ENCODE measurements around the gene PPP2R5D.

DNA sequence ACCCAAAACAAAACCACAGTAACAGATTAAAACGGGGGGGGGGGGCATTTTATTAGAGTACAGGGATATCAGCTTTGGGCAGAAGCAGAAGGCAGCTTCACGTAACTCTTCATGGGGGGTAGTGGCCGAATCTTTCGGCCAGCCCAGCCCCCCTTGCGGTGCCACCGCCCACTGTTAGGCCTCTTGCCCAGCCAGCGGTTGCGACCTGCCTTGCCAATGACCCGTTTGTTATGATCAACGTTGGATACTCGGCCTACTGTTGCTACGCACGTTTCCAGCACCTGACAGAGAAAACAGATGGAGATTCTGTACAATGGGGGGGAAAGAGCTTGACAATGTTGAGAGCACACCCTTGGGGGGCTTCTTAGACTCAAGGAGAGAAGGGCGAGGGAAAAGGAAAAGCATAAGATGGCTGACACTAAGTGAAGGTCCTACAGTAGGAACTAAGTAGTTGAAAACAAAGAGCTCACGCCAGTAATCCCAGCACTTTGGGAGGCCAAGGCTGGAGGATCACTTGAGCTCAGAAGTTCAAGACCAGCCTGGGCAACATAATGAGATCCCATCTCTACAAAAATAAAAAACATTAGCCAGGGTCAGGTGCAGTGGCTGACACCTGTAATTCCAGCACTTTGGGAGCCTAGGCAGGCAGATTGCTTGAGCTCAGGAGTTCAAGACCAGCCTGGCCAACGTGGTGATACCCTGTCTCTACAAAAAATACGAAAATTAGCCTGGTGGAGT lies 70.0 kb downstream of the PPP2R5D start:
- TF ChIP-seq POLR2A (IDR thresholded peaks at IDR 0.05): no peak
- TF ChIP-seq, protein P1, sequence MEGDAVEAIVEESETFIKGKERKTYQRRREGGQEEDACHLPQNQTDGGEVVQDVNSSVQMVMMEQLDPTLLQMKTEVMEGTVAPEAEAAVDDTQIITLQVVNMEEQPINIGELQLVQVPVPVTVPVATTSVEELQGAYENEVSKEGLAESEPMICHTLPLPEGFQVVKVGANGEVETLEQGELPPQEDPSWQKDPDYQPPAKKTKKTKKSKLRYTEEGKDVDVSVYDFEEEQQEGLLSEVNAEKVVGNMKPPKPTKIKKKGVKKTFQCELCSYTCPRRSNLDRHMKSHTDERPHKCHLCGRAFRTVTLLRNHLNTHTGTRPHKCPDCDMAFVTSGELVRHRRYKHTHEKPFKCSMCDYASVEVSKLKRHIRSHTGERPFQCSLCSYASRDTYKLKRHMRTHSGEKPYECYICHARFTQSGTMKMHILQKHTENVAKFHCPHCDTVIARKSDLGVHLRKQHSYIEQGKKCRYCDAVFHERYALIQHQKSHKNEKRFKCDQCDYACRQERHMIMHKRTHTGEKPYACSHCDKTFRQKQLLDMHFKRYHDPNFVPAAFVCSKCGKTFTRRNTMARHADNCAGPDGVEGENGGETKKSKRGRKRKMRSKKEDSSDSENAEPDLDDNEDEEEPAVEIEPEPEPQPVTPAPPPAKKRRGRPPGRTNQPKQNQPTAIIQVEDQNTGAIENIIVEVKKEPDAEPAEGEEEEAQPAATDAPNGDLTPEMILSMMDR (IDR thresholded peaks at IDR 0.05): no peak

All from body of pancreas (tissue), 4 donors.